Parathyroid adenoma (tissue), 2 donors: Measurements from ENCODE around the gene MIX23.

ENCODE experiments used
- H2AFZ ChIP-seq: fragments of 300-600 bp; sonication (generic); one replicate; pipeline ENCODE4 v1.7.0; 2017; ENCODE audit warnings: antibody characterized with exemption, mild to moderate bottlenecking
- H3K27ac ChIP-seq: fragments of 300-600 bp; sonication (generic); one replicate; pipeline ENCODE4 v1.7.0; 2017
- H3K27me3 ChIP-seq: fragments of 300-600 bp; sonication (generic); one replicate; pipeline ENCODE4 v1.7.0; 2017; ENCODE audit warnings: low read length; ENCODE audit not compliant: control insufficient read depth, insufficient read depth
- H3K36me3 ChIP-seq: fragments of 300-600 bp; sonication (generic); one replicate; pipeline ENCODE4 v1.7.0; 2017; ENCODE audit warnings: low read length; ENCODE audit not compliant: control insufficient read depth, insufficient read depth
- H3K4me1 ChIP-seq: fragments of 300-600 bp; sonication (generic); one replicate; pipeline ENCODE4 v1.7.0; 2017; ENCODE audit warnings: control low read depth
- H3K4me2 ChIP-seq: fragments of 300-600 bp; sonication (generic); one replicate; pipeline ENCODE4 v1.7.0; 2017; ENCODE audit warnings: low read length
- H3K4me3 ChIP-seq: fragments of 300-600 bp; sonication (generic); one replicate; pipeline ENCODE4 v1.7.0; 2017; ENCODE audit warnings: low read depth, low read length
- H3K79me2 ChIP-seq: fragments of 300-600 bp; sonication (generic); one replicate; pipeline ENCODE4 v1.7.0; 2017; ENCODE audit warnings: control low read depth
- H3K9ac ChIP-seq: fragments of 300-600 bp; sonication (generic); one replicate; pipeline ENCODE4 v1.7.0; 2017; ENCODE audit warnings: mild to moderate bottlenecking
- H3K9me3 ChIP-seq: fragments of 300-600 bp; sonication (generic); one replicate; pipeline ENCODE4 v1.7.0; 2017; ENCODE audit warnings: low read length; ENCODE audit not compliant: control insufficient read depth
- TF ChIP-seq, protein P1 (sequence below): fragments of 300-600 bp; sonication (generic); IDR thresholded peaks from one replicate; pipeline ENCODE4 v1.7.0; 2017; ENCODE audit warnings: antibody characterized with exemption, mild to moderate bottlenecking
- donor health status: primary hyperparathyroidism.

Gene MIX23

DNA sequence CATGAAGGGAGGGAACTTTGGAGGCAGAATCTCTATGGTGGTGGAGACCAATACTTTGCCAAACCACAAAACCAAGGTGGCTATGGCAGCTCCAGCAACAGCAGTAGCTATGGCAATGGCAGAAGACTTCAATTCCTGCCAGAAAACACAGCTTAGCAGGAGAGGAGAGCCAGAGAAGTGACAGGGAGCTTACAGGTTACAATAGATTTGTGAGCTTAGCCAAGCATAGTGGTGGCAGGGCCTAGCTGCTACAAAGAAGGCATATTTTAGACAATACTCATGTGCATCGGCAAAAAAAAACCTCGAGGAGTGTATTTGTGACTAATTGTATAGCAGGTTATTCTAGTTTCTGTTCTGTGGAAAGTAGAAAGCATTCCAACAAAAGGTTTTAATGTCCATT, 64.4 kb downstream of the MIX23 start:
- Histone ChIP-seq H3K4me1 (no peaks in the 10 kb centered on the region), H3K9me3 (no peaks in the 10 kb centered on the region), H3K4me3 (no peak overlapping the region), H3K9ac (no peak overlapping the region), H3K4me2 (no peak overlapping the region), H3K79me2 (no peaks in the 10 kb centered on the region), H2AFZ (no peak overlapping the region), H3K27me3 (no peaks in the 10 kb centered on the region), H3K27ac (no peak overlapping the region), H3K36me3 (no peaks in the 10 kb centered on the region)
- TF ChIP-seq, protein P1, sequence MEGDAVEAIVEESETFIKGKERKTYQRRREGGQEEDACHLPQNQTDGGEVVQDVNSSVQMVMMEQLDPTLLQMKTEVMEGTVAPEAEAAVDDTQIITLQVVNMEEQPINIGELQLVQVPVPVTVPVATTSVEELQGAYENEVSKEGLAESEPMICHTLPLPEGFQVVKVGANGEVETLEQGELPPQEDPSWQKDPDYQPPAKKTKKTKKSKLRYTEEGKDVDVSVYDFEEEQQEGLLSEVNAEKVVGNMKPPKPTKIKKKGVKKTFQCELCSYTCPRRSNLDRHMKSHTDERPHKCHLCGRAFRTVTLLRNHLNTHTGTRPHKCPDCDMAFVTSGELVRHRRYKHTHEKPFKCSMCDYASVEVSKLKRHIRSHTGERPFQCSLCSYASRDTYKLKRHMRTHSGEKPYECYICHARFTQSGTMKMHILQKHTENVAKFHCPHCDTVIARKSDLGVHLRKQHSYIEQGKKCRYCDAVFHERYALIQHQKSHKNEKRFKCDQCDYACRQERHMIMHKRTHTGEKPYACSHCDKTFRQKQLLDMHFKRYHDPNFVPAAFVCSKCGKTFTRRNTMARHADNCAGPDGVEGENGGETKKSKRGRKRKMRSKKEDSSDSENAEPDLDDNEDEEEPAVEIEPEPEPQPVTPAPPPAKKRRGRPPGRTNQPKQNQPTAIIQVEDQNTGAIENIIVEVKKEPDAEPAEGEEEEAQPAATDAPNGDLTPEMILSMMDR, result no peak

DNA sequence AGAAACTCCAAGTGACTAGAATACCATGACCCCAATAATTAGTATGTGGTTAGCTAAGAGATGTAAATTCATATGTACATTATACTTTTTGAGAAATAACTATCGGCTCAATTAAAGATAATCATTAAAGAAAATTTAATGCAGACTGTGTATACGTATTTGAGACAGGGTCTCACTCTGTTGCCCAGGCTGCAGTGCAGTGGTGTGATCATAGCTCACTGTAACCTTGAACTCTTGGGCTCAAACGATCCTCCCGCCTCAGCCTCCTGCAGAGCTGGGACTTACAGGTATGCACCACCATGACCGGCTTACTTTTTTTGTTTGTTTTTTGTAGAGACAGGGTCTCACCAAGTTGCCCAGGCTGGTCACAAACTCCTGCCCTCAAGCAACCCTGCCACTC, 66.7 kb downstream of the MIX23 start:
- TF ChIP-seq, protein P1, result no peak
- Histone ChIP-seq H3K4me2 (no peak overlapping the region), H3K9ac (no peak overlapping the region), H3K27ac (no peak overlapping the region), H3K9me3 (no peaks in the 10 kb centered on the region), H3K27me3 (no peaks in the 10 kb centered on the region), H2AFZ (no peak overlapping the region), H3K4me3 (no peak overlapping the region), H3K4me1 (no peaks in the 10 kb centered on the region), H3K79me2 (no peaks in the 10 kb centered on the region), H3K36me3 (no peaks in the 10 kb centered on the region)

DNA sequence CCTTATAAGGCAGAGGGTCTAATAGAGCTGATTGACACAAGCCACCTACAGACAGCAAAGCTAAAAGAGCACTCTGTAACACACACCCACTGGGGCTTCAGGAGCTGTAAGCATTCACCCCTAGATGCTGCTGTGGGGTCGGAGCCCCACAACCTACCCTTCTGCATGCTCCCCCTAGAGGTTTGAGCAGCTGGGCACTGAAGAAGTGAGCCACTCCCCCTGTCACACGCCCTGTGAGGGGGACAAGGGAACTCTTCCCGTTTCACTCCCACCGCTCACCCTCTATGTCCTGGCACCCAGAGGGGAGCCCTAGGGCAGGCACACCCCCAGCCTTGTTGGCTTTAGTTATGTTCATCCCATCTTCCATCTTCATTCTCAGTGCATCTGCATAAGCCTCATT, 67.4 kb downstream of the MIX23 start:
- TF ChIP-seq, protein P1, result no peak
- Histone ChIP-seq H3K9ac (no peak overlapping the region), H3K4me3 (no peak overlapping the region), H3K79me2 (no peaks in the 10 kb centered on the region), H3K4me2 (no peak overlapping the region), H3K27me3 (no peaks in the 10 kb centered on the region), H2AFZ (no peak overlapping the region), H3K36me3 (no peaks in the 10 kb centered on the region), H3K9me3 (no peaks in the 10 kb centered on the region), H3K4me1 (no peaks in the 10 kb centered on the region), H3K27ac (no peak overlapping the region)

DNA sequence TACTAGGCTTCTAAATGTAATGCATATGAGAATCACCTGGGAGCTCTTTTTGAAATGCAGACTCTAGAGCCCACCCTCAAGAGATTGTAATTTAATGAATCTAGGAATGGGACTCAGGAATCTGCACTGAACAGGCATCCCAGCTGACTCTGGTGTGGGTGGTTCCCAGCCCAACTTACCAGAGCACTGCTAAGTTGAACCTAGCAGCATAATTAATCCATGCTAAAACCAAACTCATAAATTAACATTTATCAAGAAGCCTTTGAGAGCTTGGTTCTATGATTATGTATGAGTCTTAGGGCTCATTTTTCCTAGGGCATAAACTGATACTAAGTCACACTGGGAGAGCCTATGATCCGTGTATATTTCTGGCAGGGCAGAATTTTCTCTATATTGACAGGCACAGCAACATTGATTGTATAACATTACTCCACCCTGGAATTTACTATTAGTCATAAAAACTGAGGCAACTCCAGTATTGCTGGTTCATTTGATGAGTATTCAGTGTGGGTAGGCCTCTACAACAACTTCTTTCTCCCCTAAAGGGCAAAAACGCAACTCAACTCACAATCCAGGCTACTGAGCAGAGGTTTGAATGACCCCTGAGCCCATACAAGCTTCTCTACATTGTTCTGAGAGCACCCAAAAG, 68.7 kb downstream of the MIX23 start:
- Histone ChIP-seq H3K27ac (no peak overlapping the region), H3K9ac (no peak overlapping the region), H3K36me3 (no peaks in the 10 kb centered on the region), H3K79me2 (no peaks in the 10 kb centered on the region), H2AFZ (no peak overlapping the region), H3K4me1 (no peaks in the 10 kb centered on the region), H3K4me2 (no peak overlapping the region), H3K27me3 (no peaks in the 10 kb centered on the region), H3K9me3 (no peaks in the 10 kb centered on the region), H3K4me3 (no peak overlapping the region)
- TF ChIP-seq, protein P1, result no peak

DNA sequence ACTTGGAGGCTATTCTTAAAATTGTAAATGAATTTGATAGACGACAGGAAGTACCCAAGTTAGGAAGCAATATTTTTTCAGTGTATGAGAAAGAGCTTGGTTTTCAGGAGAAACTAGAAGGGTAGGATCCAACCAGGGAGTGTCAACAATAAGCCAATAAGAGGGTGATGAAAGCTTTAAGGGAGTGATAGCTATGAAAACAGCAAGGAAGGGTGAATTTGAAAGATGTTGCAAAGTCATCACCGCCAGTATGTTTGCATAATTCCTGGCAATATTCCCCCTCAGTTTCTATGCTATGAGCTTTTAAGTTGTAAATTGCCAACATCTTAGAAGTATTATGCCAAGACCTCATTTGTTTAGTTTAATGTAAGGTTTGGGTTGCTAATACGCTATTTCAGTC, 69.8 kb downstream of the MIX23 start:
- Histone ChIP-seq H3K79me2 (no peaks in the 10 kb centered on the region), H3K9me3 (no peaks in the 10 kb centered on the region), H3K4me2 (no peak overlapping the region), H3K27ac (no peak overlapping the region), H2AFZ (no peak overlapping the region), H3K4me3 (no peak overlapping the region), H3K36me3 (no peaks in the 10 kb centered on the region), H3K9ac (no peak overlapping the region), H3K27me3 (no peaks in the 10 kb centered on the region), H3K4me1 (no peaks in the 10 kb centered on the region)
- TF ChIP-seq, protein P1, result no peak
